ENCODE data around the gene TKTL2. TPM values are rescaled to one million over a fixed set of nuclear protein-coding genes. Genes with fewer than 3 reads are reported as not detected.

The TKTL2 gene
- total RNA-seq, 4 donors from 2014 or later: 0.14 to 0.48 TPM; not detected in 2

DNA sequence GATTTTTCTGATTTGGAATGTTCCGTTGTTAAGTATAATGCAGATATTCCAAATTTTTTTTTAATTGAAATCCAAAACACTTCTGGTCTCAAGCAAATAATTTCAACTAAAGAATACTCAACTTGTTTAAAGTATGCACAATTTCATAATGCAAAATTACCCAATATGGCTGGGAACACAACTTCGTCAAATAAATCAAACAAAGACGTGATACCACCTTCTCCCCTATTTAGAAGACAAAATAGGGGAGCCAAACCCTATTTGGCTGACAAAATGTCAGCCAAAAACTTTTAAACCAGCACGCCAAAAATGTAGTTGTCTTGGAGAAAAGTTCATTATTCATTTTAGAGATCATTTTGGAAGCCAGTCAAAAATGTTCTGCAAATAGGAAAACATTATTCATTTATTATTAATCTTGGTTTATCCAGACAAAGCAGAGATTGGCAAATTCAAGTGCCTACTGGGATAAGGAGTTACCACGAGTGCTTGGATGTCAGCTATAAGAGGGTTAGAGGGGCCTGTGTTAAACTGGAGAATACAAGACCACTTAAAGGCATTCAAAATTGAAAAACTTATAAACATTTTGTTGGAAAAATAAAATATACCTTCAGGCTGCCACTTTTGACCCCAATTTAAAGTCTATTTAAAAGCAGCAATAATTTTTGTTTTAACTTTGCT is 3.3 kb upstream of the TKTL2 start:
- 74 to 83% methylated on average over 5 of the region's 5 CpGs for WGBS, 2 donors (ENCODE audit: low coverage in 1 of 2)
- TF ChIP-seq POLR2A (IDR thresholded peaks at IDR 0.05) (no peak), POLR2AphosphoS5 (IDR thresholded peaks at IDR 0.05) (no peak), EP300 (IDR thresholded peaks at IDR 0.05; ENCODE audit: low read depth) (no peak)
- TF ChIP-seq, protein P1, sequence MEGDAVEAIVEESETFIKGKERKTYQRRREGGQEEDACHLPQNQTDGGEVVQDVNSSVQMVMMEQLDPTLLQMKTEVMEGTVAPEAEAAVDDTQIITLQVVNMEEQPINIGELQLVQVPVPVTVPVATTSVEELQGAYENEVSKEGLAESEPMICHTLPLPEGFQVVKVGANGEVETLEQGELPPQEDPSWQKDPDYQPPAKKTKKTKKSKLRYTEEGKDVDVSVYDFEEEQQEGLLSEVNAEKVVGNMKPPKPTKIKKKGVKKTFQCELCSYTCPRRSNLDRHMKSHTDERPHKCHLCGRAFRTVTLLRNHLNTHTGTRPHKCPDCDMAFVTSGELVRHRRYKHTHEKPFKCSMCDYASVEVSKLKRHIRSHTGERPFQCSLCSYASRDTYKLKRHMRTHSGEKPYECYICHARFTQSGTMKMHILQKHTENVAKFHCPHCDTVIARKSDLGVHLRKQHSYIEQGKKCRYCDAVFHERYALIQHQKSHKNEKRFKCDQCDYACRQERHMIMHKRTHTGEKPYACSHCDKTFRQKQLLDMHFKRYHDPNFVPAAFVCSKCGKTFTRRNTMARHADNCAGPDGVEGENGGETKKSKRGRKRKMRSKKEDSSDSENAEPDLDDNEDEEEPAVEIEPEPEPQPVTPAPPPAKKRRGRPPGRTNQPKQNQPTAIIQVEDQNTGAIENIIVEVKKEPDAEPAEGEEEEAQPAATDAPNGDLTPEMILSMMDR (IDR thresholded peaks at IDR 0.05): no peak

DNA sequence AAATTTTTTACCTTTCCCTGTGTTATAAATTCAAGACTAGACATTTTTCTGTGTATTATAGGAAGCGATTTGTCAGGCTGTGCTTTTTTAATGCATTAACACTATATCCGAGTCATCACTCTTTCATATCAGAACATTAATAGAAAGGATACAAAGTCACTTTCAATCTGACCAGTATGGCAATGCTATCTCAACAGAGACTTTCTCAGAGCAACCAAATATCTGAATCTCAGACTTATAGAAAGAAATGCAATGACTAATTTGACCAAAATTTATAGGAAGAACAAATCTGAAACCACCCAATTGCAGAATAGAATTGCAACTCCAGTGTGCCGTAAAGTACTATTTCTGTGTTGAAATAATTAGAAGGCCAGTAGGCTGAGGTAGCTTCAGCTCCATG is 473 bp upstream of the TKTL2 start:
- no peak for TF ChIP-seq POLR2AphosphoS5 (IDR thresholded peaks at IDR 0.05)
- no peak for TF ChIP-seq EP300 (IDR thresholded peaks at IDR 0.05; ENCODE audit: low read depth)
- no peak for TF ChIP-seq POLR2A (IDR thresholded peaks at IDR 0.05)
- TF ChIP-seq, protein P1 (IDR thresholded peaks at IDR 0.05): no peak
- WGBS, 2 donors (ENCODE audit: low coverage in 1 of 2): 72 to 93% methylated on average over 3 of the region's 3 CpGs
- no peaks in the 10 kb centered on the region for H3K4me1 ChIP-seq
- H3K27me3 ChIP-seq: no peaks in the 10 kb centered on the region
- no peaks in the 10 kb centered on the region for H3K36me3 ChIP-seq
- in situ Hi-C loops (cut with MboI; ENCODE audit: low pct_ligation_motif_present in 1 of 4, low pct_unique_long_range_greater_than_20kb in 1 of 4, low sequenced_read_pairs in 3 of 4): no loop called here
- intact Hi-C loops (cut with DNase I; ENCODE audit: low total_unique reads): no loop called here
- H3K4me3 ChIP-seq: no peak overlapping the region
- no peak overlapping the region for H3K27ac ChIP-seq
- no peaks in the 10 kb centered on the region for H3K9me3 ChIP-seq
- no peak for DNase-seq

More for the DNA sequence above, 3.3 kb upstream of the TKTL2 start:
- Histone ChIP-seq H3K4me1 (no peaks in the 10 kb centered on the region), H3K4me3 (no peak overlapping the region), H3K9me3 (no peaks in the 10 kb centered on the region), H3K27ac (no peak overlapping the region), H3K27me3 (no peaks in the 10 kb centered on the region), H3K36me3 (no peaks in the 10 kb centered on the region)
- intact Hi-C loops (cut with DNase I; ENCODE audit: low total_unique reads): no loop called here
- DNase-seq: no peak
- in situ Hi-C loops (cut with MboI; ENCODE audit: low pct_ligation_motif_present in 1 of 4, low pct_unique_long_range_greater_than_20kb in 1 of 4, low sequenced_read_pairs in 3 of 4): no loop called here

DNA sequence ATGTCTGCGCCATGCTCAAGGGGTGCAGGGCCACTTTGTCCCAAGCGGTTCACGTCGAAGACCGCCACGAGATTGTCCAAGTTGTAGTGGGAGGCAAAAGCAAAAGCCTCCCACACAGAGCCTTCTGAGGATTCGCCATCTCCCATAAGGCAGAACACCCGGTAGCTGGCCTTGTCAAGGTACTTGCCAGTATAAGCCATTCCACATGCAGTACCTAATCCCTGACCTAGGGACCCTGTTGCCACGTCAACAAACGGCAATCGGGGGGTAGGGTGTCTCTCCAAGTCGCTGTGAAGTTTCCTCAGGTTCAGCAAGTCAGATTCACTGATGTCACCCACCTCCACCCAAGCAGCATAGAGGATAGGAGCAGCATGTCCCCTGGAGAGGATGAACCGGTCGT is 424 bp downstream of the TKTL2 start:
- Histone ChIP-seq H3K9me3 (no peaks in the 10 kb centered on the region), H3K27me3 (no peaks in the 10 kb centered on the region), H3K4me3 (no peak overlapping the region), H3K4me1 (no peaks in the 10 kb centered on the region), H3K27ac (no peak overlapping the region), H3K36me3 (no peaks in the 10 kb centered on the region)
- DNase-seq: no peak
- TF ChIP-seq POLR2AphosphoS5 (IDR thresholded peaks at IDR 0.05) (no peak), POLR2A (IDR thresholded peaks at IDR 0.05) (no peak), EP300 (IDR thresholded peaks at IDR 0.05; ENCODE audit: low read depth) (no peak)
- TF ChIP-seq, protein P1 (IDR thresholded peaks at IDR 0.05): no peak
- in situ Hi-C loops (cut with MboI; ENCODE audit: low pct_ligation_motif_present in 1 of 4, low pct_unique_long_range_greater_than_20kb in 1 of 4, low sequenced_read_pairs in 3 of 4): no loop called here
- 93 to 100% methylated on average over 6 to 14 of the region's 14 CpGs for WGBS, 2 donors (ENCODE audit: low coverage in 1 of 2)
- intact Hi-C loops (cut with DNase I; ENCODE audit: low total_unique reads): no loop called here

DNA sequence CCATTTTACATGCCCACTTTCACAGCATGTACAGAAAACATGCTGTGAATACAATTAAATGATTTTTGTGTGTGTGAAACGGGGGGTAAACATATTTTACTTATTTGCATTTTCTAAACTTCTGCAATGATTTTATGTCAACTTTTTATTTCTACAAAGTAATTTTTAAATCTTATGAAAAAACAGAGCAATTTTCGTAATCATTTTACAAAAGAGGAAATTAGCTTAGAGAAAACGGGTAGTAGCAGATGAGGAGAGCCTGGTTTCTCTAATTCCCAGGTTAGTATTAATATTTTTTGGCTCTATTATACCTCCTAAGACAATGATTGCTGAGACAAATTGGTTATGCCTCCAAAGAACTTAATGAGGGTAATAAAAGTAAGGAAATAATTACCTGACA is 3.2 kb downstream of the TKTL2 start:
- no peaks in the 10 kb centered on the region for H3K4me1 ChIP-seq
- H3K27ac ChIP-seq: no peak overlapping the region
- H3K4me3 ChIP-seq: no peak overlapping the region
- no peaks in the 10 kb centered on the region for H3K9me3 ChIP-seq
- in situ Hi-C loops (cut with MboI; ENCODE audit: low pct_ligation_motif_present in 1 of 4, low pct_unique_long_range_greater_than_20kb in 1 of 4, low sequenced_read_pairs in 3 of 4): no loop called here
- no peak for TF ChIP-seq POLR2AphosphoS5 (IDR thresholded peaks at IDR 0.05)
- TF ChIP-seq, protein P1 (IDR thresholded peaks at IDR 0.05): no peak
- TF ChIP-seq POLR2A (IDR thresholded peaks at IDR 0.05): no peak
- TF ChIP-seq EP300 (IDR thresholded peaks at IDR 0.05; ENCODE audit: low read depth): no peak
- no peaks in the 10 kb centered on the region for H3K27me3 ChIP-seq
- H3K36me3 ChIP-seq: no peaks in the 10 kb centered on the region
- 78% methylated on average over 3 of the region's 3 CpGs for WGBS, 2 donors (ENCODE audit: low coverage in 1 of 2)
- intact Hi-C loops (cut with DNase I; ENCODE audit: low total_unique reads): no loop called here
- DNase-seq: no peak

All from transverse colon (tissue), 4 donors.